HUES6 (cell line): ENCODE measurements around the gene ASCL3.

Experiments used
- H3K27ac ChIP-seq: 2 replicates; pipeline ENCODE4 v1.7.0; 2013; ENCODE audit warnings: low read depth, mild to moderate bottlenecking, low read length, inconsistent platforms
- H3K27me3 ChIP-seq: 2 replicates; pipeline ENCODE4 v1.6.1; 2013; ENCODE audit warnings: low read length; ENCODE audit not compliant: control insufficient read depth, insufficient read depth
- H3K36me3 ChIP-seq: 2 replicates; pipeline ENCODE4 v1.6.1; 2013; ENCODE audit warnings: low read length; ENCODE audit not compliant: control insufficient read depth, insufficient read depth
- H3K4me1 ChIP-seq: 2 replicates; pipeline ENCODE4 v1.6.1; 2013; ENCODE audit warnings: low read length; ENCODE audit not compliant: control insufficient read depth, insufficient read depth
- H3K4me3 ChIP-seq: 2 replicates; pipeline ENCODE4 v1.5.1; 2013; ENCODE audit warnings: low read depth, low read length
- H3K9ac ChIP-seq: one replicate; pipeline ENCODE4 v1.6.1; 2013; ENCODE audit warnings: mild to moderate bottlenecking, low read length
- H3K9me3 ChIP-seq: 2 replicates; pipeline ENCODE4 v1.6.1; 2013; ENCODE audit warnings: low read depth, low read length; ENCODE audit not compliant: control insufficient read depth, insufficient read depth

The ASCL3 gene

GRCh38 chr11:8971196-8971923 lies 28.5 kb upstream of the ASCL3 start:
- Histone ChIP-seq H3K4me3 (no peak overlapping the region), H3K4me1 (no peaks in the 10 kb centered on the region), H3K9me3 (no peaks in the 10 kb centered on the region), H3K9ac (no peak overlapping the region), H3K36me3 (no peaks in the 10 kb centered on the region; the same call in 1 of the 2 replicates), H3K27me3 (no peaks in the 10 kb centered on the region), H3K27ac (no peak overlapping the region)

DNA sequence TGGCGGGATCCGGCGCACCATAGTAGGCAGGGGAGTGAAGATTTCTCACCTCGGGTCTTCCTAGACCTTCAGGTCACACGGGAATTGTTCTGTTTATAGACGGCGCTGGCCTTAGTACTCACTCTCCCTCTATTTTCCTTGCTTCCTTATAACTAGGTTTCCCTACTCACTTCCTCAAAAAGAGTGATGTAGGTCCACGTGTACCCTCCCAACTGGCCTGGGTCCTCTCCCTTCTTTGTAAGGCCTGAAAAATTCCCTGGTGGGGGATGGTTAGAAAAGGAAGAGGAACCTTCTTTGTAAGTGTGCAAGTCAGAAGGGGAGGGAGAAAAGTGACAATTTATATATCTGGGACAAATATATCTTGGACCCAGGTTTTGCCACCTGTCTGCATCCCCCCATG lies 24.4 kb upstream of the ASCL3 start:
- Histone ChIP-seq H3K27me3 (no peaks in the 10 kb centered on the region), H3K4me1 (0 out of 2 replicates have a peak, but pooled peaks cover 3% of the 10 kb centered on the region), H3K4me3 (no peak overlapping the region), H3K9ac (no peak overlapping the region), H3K9me3 (no peaks in the 10 kb centered on the region), H3K27ac (no peak overlapping the region), H3K36me3 (no peaks in the 10 kb centered on the region; the same call in 1 of the 2 replicates)

DNA sequence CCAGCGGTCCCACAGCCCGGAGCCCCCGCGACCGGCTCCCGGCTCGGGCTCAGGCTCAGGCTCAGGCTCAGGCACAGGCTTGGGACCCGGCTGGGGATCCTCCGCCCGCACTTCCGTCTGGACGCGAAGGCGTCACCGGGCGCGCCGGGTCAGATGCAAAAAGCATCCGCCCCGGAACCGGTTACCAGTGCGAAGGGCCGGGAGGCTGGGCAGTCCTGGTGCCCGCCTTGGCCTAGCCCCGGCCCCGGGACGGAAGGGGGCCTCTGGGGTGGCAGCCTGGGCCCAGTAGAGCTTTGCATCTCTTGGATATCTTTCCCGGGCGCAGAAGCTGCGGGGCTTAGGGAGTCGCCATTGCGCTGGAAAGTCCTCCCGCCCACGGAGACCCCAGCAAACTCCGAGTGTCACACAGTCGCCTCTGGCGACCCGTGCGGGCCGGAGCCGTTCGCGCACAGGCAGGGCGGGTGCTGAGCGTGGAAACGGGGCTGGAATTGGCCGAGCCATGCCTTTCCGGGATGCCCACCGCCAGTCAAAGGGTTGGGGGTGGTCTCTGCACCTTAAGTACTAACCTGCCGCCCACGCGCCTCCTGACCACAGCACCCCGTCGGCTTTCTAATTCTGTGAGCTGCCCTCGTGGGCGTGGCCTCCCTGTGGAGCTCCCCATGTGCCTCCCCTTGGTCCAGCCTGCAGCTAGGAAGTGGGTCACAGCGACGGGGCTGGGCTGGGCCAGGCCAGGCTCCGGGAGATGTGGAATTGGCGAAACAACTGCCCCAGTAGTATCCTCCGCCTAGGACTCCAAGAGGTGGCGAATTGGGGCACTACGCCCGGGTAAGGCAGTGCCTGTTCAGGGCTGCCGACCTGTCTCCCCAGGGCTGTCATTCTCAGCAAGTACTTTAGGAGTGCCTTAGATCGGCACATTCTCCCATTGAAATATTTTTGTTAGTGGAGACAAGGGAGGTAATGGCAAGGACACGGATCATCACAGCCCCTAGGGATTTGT lies 21.8 kb upstream of the ASCL3 start, which contains the start of gene TMEM9B:
TMEM9B (minus strand) TSS at position 119 of the 997 bp plus-strand sequence. CDS start 129 bp downstream, outside the sequence.
- Histone ChIP-seq H3K9me3 (no peaks in the 10 kb centered on the region), H3K9ac (peak within 1 kb of the TSS; percentile 84), H3K4me3 (peak within 1 kb of the TSS; percentile 89), H3K27me3 (no peaks in the 10 kb centered on the region), H3K27ac (peak within 1 kb of the TSS; percentile 76; the same call in 1 of the 2 replicates), H3K4me1 (peaks cover 6% of the 10 kb centered on the region; the same call in 1 of the 2 replicates), H3K36me3 (no peaks in the 10 kb centered on the region; the same call in 1 of the 2 replicates)

DNA sequence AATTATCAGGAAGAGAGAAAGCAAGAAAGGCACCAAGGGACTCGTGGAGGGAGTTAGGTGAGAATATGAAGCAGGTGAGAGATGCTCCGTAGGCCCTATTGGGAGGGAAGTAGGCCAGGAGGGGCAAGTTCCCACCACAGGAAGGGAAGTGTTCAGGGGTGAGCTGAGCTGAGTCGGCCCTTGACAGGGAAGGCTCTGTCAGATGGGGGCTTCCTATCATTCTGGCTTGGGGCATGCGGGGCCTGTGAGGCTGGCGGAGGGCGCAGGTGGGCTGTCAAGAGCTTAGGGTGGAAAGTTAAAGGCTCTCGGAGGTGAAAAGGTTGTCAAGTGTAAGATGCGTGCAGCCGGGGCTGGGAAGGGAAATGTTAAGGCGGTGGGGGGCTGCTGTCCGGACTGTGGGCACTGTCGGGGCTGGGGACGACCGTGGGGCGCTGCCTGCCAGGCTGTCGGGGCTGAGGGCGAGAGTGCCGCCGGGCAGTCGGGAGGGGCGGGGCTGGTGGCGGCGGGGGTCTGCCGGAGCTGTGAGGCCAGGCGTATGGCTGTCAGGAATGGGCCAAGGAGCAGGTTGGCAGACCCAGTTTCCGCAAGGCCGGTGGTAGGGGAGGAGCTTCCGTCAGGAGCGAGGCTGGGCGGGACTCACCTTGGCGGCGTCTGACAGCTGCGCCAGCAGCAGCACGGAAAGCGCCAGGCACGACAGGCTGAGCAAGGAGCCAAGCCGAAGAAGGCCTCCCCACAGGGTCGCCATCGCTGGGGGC lies 20.9 kb upstream of the ASCL3 start:
- peak overlapping the region; percentile 84 for H3K9ac ChIP-seq
- H3K27ac ChIP-seq = peak overlapping the region; percentile 76; the same call in 1 of the 2 replicates
- H3K4me1 ChIP-seq = peaks cover 13% of the 10 kb centered on the region; the same call in 1 of the 2 replicates
- no peaks in the 10 kb centered on the region for H3K27me3 ChIP-seq
- no peaks in the 10 kb centered on the region; the same call in 1 of the 2 replicates for H3K36me3 ChIP-seq
- no peaks in the 10 kb centered on the region for H3K9me3 ChIP-seq
- H3K4me3 ChIP-seq = peak overlapping the region; percentile 89

DNA sequence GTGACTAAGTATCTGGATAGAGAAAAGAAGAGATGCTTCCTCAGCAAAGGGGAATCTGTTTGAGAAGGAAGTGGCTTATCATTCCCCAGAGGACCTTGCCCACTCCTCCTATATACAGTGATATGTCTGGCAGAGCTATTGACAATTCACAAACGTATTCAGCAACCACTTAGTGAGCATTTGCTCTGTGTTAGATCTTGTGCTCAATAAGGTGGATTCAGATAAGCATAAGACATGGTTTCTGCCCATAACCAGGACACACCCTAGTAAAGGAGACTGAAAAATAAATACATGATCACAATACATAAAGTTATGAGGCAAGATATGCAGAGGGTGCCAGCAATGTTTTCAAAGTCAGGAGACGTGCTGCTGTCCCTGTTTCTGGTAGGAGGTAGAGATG lies 20.0 kb upstream of the ASCL3 start:
- Histone ChIP-seq H3K4me3 (peak overlapping the region; percentile 89; the same call in 1 of the 2 replicates), H3K9ac (no peak overlapping the region), H3K27ac (no peak overlapping the region), H3K9me3 (no peaks in the 10 kb centered on the region), H3K27me3 (no peaks in the 10 kb centered on the region), H3K36me3 (no peaks in the 10 kb centered on the region; the same call in 1 of the 2 replicates), H3K4me1 (peaks cover 13% of the 10 kb centered on the region; the same call in 1 of the 2 replicates)

GRCh38 chr11:8961401-8961800 lies 18.6 kb upstream of the ASCL3 start:
- no peak overlapping the region for H3K9ac ChIP-seq
- no peaks in the 10 kb centered on the region for H3K36me3 ChIP-seq
- no peaks in the 10 kb centered on the region for H3K27me3 ChIP-seq
- no peak overlapping the region for H3K4me3 ChIP-seq
- H3K4me1 ChIP-seq = peaks cover 13% of the 10 kb centered on the region; the same call in 1 of the 2 replicates
- H3K9me3 ChIP-seq = no peaks in the 10 kb centered on the region
- no peak overlapping the region for H3K27ac ChIP-seq

DNA sequence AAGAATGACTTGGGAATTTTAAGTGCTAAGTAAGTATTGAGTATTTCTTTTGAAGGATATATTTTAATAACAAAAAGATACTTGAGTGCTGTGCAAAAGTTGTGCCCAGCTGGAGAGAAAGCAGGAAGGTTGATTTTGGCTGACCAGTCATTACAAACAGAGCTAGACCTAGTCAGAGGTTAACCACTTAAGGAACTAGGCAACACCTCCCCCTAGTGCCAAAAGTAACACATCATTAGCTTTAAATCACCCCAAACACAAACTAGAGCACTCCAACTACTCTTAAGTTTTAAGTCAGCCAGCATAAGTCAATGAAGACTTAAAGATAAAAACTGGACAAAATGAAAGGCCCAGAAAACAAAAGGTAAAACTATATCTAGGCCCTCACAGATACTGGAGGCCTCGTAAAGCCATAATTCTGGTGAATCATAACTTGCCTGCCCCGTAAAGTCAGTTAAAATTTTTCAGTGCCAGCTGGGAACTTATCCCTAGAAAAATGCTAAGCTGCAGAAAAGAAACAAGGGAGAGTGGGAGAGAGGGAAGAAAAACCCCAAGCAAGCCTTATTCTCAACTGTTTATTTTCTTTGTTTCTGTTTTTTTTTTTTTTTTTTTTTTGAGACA lies 16.8 kb upstream of the ASCL3 start:
- H3K9ac ChIP-seq = no peak overlapping the region
- H3K4me3 ChIP-seq = no peak overlapping the region
- no peak overlapping the region for H3K27ac ChIP-seq
- no peaks in the 10 kb centered on the region for H3K27me3 ChIP-seq
- H3K9me3 ChIP-seq = peaks cover 2% of the 10 kb centered on the region
- H3K4me1 ChIP-seq = peaks cover 13% of the 10 kb centered on the region; the same call in 1 of the 2 replicates
- H3K36me3 ChIP-seq = peaks cover 8% of the 10 kb centered on the region

GRCh38 chr11:8956860-8957259 lies 14.0 kb upstream of the ASCL3 start:
- Histone ChIP-seq H3K4me3 (no peak overlapping the region), H3K27ac (no peak overlapping the region), H3K36me3 (peaks cover 20% of the 10 kb centered on the region), H3K9me3 (peaks cover 2% of the 10 kb centered on the region), H3K9ac (no peak overlapping the region), H3K4me1 (peaks cover 10% of the 10 kb centered on the region; the same call in 1 of the 2 replicates), H3K27me3 (no peaks in the 10 kb centered on the region)

DNA sequence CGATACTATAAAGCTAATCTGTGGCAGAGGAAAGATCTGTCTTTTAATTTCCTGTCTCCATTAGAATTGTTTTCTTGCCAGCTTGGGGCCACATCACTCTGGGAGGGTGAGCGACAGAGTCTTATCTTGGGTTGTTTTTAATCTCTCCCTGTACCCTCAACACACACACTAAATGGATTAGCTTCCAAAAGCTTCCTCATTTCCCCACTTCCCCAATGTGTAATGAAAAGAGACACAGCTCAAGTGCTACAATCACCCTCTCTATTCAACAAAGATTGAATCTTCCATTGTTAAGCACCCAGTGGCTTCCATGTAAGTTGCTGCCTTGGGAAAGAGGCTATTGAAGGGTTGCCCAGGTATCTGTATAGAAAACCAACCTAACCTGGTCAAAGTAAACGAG lies 6.1 kb upstream of the ASCL3 start:
- Histone ChIP-seq H3K9ac (no peak overlapping the region), H3K9me3 (no peaks in the 10 kb centered on the region), H3K4me3 (no peak overlapping the region), H3K27ac (no peak overlapping the region), H3K4me1 (no peaks in the 10 kb centered on the region), H3K27me3 (no peaks in the 10 kb centered on the region), H3K36me3 (peaks cover 11% of the 10 kb centered on the region)
